SU-DHL-6 (cell line): ENCODE results near the gene LEPROT.

Experiments
- H2AFZ ChIP-seq: fragments of 200-600 bp; sonication (generic); 2 replicates; pipeline ENCODE4 v1.6.1; 2014; ENCODE audit warnings: low read depth, mild to moderate bottlenecking, moderate library complexity, mixed read lengths, antibody characterized with exemption, low read length; ENCODE audit not compliant: severe bottlenecking
- H3F3A ChIP-seq: fragments of 200-600 bp; shearing (Covaris generic); 2 replicates; pipeline ENCODE4 v1.6.0; 2016; ENCODE audit warnings: antibody characterized with exemption, mild to moderate bottlenecking; ENCODE audit not compliant: insufficient read depth
- H3K27ac ChIP-seq: fragments of 200-600 bp; sonication (generic); 2 replicates; pipeline ENCODE4 v1.5.1; 2016; ENCODE audit warnings: low read depth, mild to moderate bottlenecking, low read length, moderate library complexity, mixed read lengths
- H3K27me3 ChIP-seq: fragments of 200-600 bp; sonication (generic), shearing (Covaris generic); 2 replicates; pipeline ENCODE4 v1.6.0; 2014; ENCODE audit warnings: mild to moderate bottlenecking, low read length
- H3K36me3 ChIP-seq: fragments of 200-600 bp; sonication (generic); 2 replicates; pipeline ENCODE4 v1.6.1; 2014; ENCODE audit warnings: mild to moderate bottlenecking, low read length, mixed read lengths
- H3K4me2 ChIP-seq: fragments of 300-600, 200-600 bp; shearing (Covaris generic), sonication (generic); 2 replicates; pipeline ENCODE4 v1.6.0; 2014; ENCODE audit warnings: low read length, low read depth, mild to moderate bottlenecking; ENCODE audit not compliant: poor library complexity, severe bottlenecking
- H3K4me3 ChIP-seq: fragments of 200-600 bp; sonication (generic); 2 replicates; pipeline ENCODE4 v1.5.1; 2014; ENCODE audit warnings: antibody characterized with exemption, low read length, mild to moderate bottlenecking, mixed read lengths; ENCODE audit not compliant: insufficient read depth, poor library complexity, severe bottlenecking
- H3K79me2 ChIP-seq: fragments of 200-600 bp; sonication (generic); 2 replicates; pipeline ENCODE4 v1.6.1; 2014; ENCODE audit warnings: mild to moderate bottlenecking, low read length, moderate library complexity; ENCODE audit not compliant: insufficient read depth
- H3K9ac ChIP-seq: fragments of 200-600 bp; sonication (generic); 2 replicates; pipeline ENCODE4 v1.7.0; 2014; ENCODE audit warnings: mild to moderate bottlenecking, low read length
- H3K9me2 ChIP-seq: fragments of 200-600 bp; sonication (generic); replicated peaks from 2 replicates; pipeline ENCODE4 v1.6.1; 2014; ENCODE audit warnings: low read length; ENCODE audit not compliant: insufficient read depth
- H3K9me3 ChIP-seq: fragments of 200-600 bp; sonication (generic); 2 replicates; pipeline ENCODE4 v1.6.1; 2014; ENCODE audit warnings: low read length, mixed read lengths; ENCODE audit not compliant: insufficient read depth
- H4K20me1 ChIP-seq: fragments of 200-600 bp; sonication (generic); 2 replicates; pipeline ENCODE4 v1.6.1; 2014; ENCODE audit warnings: low read depth, mild to moderate bottlenecking, antibody characterized with exemption, low read length, moderate library complexity, mixed read lengths
- EZH2phosphoT487 ChIP-seq: fragments of 200-600 bp; sonication (generic), shearing (Covaris generic); conservative IDR thresholded peaks from 2 replicates; pipeline ENCODE4 v1.6.1; 2018; ENCODE audit warnings: mild to moderate bottlenecking, antibody characterized with exemption, low read length, moderate library complexity, mixed read lengths
- TF ChIP-seq, protein P1 (sequence below): fragments of 200-600 bp; sonication (generic); IDR thresholded peaks from one replicate; pipeline ENCODE4 v1.5.1; 2017; ENCODE audit warnings: antibody characterized with exemption, mild to moderate bottlenecking, low read length, moderate library complexity; ENCODE audit not compliant: insufficient read depth, poor library complexity, severe bottlenecking

The LEPROT gene

DNA sequence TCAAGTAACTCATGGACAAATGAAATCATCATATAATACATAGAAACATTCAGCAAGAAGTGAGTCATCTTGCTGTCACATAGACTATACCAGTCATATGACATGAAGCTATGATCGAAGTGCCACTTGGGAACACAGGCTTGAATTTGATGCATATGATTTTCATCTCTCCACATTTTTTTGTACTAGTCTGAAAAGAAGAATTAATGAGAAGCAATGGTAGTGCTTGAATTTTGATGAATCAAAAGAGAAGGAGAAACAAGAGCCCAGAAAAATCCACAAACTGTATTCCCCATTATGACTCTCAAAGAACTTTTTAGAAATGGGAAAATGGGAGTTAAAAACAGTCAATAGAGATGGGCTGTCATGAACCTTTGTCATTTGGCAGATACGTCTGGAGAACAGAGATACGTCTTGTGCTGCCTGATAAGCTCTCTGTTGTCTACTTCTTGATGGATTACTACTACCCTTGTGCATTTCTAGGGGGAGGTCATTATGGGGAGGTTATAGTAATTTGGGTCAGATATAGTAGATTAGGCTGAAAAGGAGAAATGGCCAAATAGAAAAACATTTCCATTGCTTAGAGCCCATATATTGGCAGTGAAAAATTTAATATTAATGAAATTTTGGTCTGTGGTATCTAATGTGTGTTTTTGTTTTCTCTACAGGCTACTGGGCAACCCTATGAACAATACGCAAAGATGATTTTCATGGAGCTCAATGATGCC is 8.0 kb upstream of the LEPROT start:
- H3K9me3 ChIP-seq = no peaks in the 10 kb centered on the region
- H3K4me2 ChIP-seq = no peak overlapping the region
- H3K27me3 ChIP-seq = no peaks in the 10 kb centered on the region

DNA sequence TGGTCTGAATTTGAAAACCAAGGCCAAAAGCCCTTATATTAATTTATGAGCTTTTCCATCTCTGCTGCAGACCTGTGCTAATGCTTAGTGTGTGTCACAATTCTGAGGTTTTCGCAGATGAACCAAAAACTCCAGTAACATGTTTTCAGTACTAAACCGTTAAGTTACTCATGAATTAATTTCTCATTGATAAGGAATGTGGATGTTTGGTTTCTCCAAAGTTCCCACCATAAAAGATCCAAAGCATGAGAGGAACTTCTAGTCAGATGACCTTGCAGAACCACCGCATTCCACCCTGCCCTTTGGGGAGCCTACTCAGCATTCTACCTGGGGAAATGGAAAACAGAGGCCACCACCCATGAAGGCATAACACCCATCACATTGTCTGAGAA is 7.5 kb upstream of the LEPROT start:
- no peak overlapping the region for H3K4me2 ChIP-seq
- no peaks in the 10 kb centered on the region for H3K36me3 ChIP-seq
- no peaks in the 10 kb centered on the region for H3K27me3 ChIP-seq
- no peaks in the 10 kb centered on the region for H3K79me2 ChIP-seq
- no peak overlapping the region for H2AFZ ChIP-seq
- no peaks in the 10 kb centered on the region for H3F3A ChIP-seq
- no peaks in the 10 kb centered on the region for H3K9me2 ChIP-seq
- H3K4me3 ChIP-seq = no peak overlapping the region
- no peak overlapping the region for H3K27ac ChIP-seq
- TF ChIP-seq, protein P1, sequence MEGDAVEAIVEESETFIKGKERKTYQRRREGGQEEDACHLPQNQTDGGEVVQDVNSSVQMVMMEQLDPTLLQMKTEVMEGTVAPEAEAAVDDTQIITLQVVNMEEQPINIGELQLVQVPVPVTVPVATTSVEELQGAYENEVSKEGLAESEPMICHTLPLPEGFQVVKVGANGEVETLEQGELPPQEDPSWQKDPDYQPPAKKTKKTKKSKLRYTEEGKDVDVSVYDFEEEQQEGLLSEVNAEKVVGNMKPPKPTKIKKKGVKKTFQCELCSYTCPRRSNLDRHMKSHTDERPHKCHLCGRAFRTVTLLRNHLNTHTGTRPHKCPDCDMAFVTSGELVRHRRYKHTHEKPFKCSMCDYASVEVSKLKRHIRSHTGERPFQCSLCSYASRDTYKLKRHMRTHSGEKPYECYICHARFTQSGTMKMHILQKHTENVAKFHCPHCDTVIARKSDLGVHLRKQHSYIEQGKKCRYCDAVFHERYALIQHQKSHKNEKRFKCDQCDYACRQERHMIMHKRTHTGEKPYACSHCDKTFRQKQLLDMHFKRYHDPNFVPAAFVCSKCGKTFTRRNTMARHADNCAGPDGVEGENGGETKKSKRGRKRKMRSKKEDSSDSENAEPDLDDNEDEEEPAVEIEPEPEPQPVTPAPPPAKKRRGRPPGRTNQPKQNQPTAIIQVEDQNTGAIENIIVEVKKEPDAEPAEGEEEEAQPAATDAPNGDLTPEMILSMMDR = no peak
- TF ChIP-seq EZH2phosphoT487 = no peak
- no peak overlapping the region for H3K9ac ChIP-seq
- no peaks in the 10 kb centered on the region for H3K9me3 ChIP-seq
- H4K20me1 ChIP-seq = no peaks in the 10 kb centered on the region

More for the DNA sequence above, 8.0 kb upstream of the LEPROT start:
- H3K4me3 ChIP-seq = no peak overlapping the region
- no peaks in the 10 kb centered on the region for H4K20me1 ChIP-seq
- no peak for TF ChIP-seq EZH2phosphoT487
- TF ChIP-seq, protein P1 = no peak
- no peaks in the 10 kb centered on the region for H3K79me2 ChIP-seq
- H3K36me3 ChIP-seq = no peaks in the 10 kb centered on the region
- H3F3A ChIP-seq = no peaks in the 10 kb centered on the region
- H2AFZ ChIP-seq = no peak overlapping the region
- H3K9me2 ChIP-seq = no peaks in the 10 kb centered on the region
- no peak overlapping the region for H3K9ac ChIP-seq
- no peak overlapping the region for H3K27ac ChIP-seq

DNA sequence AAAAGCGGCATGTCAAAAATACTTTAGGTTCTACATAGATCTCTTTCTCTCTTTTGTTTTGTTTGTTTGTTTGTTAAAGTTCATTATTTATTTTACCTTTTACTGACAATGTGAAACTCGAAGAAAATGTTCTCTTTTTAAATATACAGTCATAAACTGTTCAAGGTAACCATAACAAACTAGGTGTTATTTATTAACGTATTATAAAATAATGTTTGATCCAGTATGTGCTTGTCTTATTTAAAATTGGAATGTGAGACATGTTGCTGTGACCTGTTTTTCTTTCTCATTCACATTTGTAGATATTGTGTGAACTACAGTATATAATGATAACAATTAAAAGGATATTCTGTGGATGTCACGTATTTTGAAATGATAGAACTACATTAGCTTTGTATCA is 5.9 kb upstream of the LEPROT start:
- Histone ChIP-seq H3K79me2 (no peaks in the 10 kb centered on the region), H3K36me3 (no peaks in the 10 kb centered on the region), H3K27me3 (no peaks in the 10 kb centered on the region), H3K9ac (no peak overlapping the region), H4K20me1 (no peaks in the 10 kb centered on the region), H3K9me2 (no peaks in the 10 kb centered on the region), H3F3A (no peaks in the 10 kb centered on the region), H3K27ac (no peak overlapping the region), H2AFZ (no peak overlapping the region), H3K4me2 (no peak overlapping the region), H3K9me3 (no peaks in the 10 kb centered on the region), H3K4me3 (no peak overlapping the region)
- no peak for TF ChIP-seq EZH2phosphoT487
- TF ChIP-seq, protein P1 = no peak
